ENCODE results near the gene HYDIN.

Gene HYDIN

GRCh38 chr16:71258372-71258771, 27.9 kb upstream of the HYDIN start:
- Histone ChIP-seq H3K27me3 (ENCODE audit: low read depth, low read length) (peaks cover 64% of the 10 kb centered on the region), H4K20me1 (ENCODE audit: insufficient read depth, low read length) (no peaks in the 10 kb centered on the region), H3K9me3 (ENCODE audit: insufficient read depth, low read length) (no peaks in the 10 kb centered on the region), H3K79me2 (ENCODE audit: low read length) (no peaks in the 10 kb centered on the region), H2AFZ (ENCODE audit: low read depth, low read length) (no peak overlapping the region), H3K9ac (ENCODE audit: low read length) (no peak overlapping the region), H3K27ac (ENCODE audit: low read length) (no peak overlapping the region), H3K4me1 (ENCODE audit: low read length) (no peaks in the 10 kb centered on the region), H3K4me2 (ENCODE audit: low read length) (no peak overlapping the region), H3K36me3 (replicated peaks; ENCODE audit: low read depth, low read length) (no peaks in the 10 kb centered on the region), H3K4me3 (ENCODE audit: low read length) (no peak overlapping the region)
- TF ChIP-seq, protein P1, sequence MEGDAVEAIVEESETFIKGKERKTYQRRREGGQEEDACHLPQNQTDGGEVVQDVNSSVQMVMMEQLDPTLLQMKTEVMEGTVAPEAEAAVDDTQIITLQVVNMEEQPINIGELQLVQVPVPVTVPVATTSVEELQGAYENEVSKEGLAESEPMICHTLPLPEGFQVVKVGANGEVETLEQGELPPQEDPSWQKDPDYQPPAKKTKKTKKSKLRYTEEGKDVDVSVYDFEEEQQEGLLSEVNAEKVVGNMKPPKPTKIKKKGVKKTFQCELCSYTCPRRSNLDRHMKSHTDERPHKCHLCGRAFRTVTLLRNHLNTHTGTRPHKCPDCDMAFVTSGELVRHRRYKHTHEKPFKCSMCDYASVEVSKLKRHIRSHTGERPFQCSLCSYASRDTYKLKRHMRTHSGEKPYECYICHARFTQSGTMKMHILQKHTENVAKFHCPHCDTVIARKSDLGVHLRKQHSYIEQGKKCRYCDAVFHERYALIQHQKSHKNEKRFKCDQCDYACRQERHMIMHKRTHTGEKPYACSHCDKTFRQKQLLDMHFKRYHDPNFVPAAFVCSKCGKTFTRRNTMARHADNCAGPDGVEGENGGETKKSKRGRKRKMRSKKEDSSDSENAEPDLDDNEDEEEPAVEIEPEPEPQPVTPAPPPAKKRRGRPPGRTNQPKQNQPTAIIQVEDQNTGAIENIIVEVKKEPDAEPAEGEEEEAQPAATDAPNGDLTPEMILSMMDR (IDR thresholded peaks at IDR 0.05; ENCODE audit: low read depth, low read length), result no peak
- TF ChIP-seq EZH2phosphoT487 (IDR thresholded peaks at IDR 0.05; ENCODE audit: low read depth), result no peak

DNA sequence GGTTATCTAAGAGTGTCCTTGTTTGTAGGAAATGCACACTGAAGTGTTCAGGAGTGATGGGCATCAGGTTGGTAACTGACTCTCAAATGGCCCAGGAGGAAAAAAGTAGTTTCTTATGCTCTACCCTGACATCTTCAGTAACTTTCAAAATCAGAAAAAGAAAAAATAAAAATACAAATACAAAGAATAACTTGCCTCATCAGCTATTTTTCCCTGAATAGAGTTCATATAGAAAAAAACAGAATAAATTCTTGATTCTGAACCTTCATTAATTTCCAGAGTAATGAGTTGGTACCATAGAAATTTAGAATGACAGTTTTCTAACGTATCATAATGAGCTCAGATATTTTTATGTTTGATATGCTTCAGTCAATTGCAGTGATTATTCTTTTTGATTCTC, 27.2 kb upstream of the HYDIN start:
- H3K4me1 ChIP-seq (ENCODE audit: low read length), result no peaks in the 10 kb centered on the region
- H3K9me3 ChIP-seq (ENCODE audit: insufficient read depth, low read length), result no peaks in the 10 kb centered on the region
- no peak overlapping the region for H3K4me3 ChIP-seq (ENCODE audit: low read length)
- no peak overlapping the region for H2AFZ ChIP-seq (ENCODE audit: low read depth, low read length)
- H3K27ac ChIP-seq (ENCODE audit: low read length), result no peak overlapping the region
- no peak for TF ChIP-seq EZH2phosphoT487 (IDR thresholded peaks at IDR 0.05; ENCODE audit: low read depth)
- TF ChIP-seq, protein P1 (IDR thresholded peaks at IDR 0.05; ENCODE audit: low read depth, low read length), result no peak
- no peak overlapping the region for H3K4me2 ChIP-seq (ENCODE audit: low read length)
- peaks cover 58% of the 10 kb centered on the region for H3K27me3 ChIP-seq (ENCODE audit: low read depth, low read length)
- H3K36me3 ChIP-seq (replicated peaks; ENCODE audit: low read depth, low read length), result no peaks in the 10 kb centered on the region
- H3K79me2 ChIP-seq (ENCODE audit: low read length), result no peaks in the 10 kb centered on the region
- H4K20me1 ChIP-seq (ENCODE audit: insufficient read depth, low read length), result no peaks in the 10 kb centered on the region
- H3K9ac ChIP-seq (ENCODE audit: low read length), result no peak overlapping the region

GRCh38 chr16:71255721-71256120, 25.2 kb upstream of the HYDIN start:
- no peaks in the 10 kb centered on the region for H3K36me3 ChIP-seq (replicated peaks; ENCODE audit: low read depth, low read length)
- peaks cover 60% of the 10 kb centered on the region for H3K27me3 ChIP-seq (ENCODE audit: low read depth, low read length)
- no peaks in the 10 kb centered on the region for H3K4me1 ChIP-seq (ENCODE audit: low read length)
- no peak overlapping the region for H3K9ac ChIP-seq (ENCODE audit: low read length)
- H3K4me3 ChIP-seq (ENCODE audit: low read length), result no peak overlapping the region
- TF ChIP-seq EZH2phosphoT487 (IDR thresholded peaks at IDR 0.05; ENCODE audit: low read depth), result no peak
- TF ChIP-seq, protein P1 (IDR thresholded peaks at IDR 0.05; ENCODE audit: low read depth, low read length), result no peak
- H3K79me2 ChIP-seq (ENCODE audit: low read length), result no peaks in the 10 kb centered on the region
- no peak overlapping the region for H3K4me2 ChIP-seq (ENCODE audit: low read length)
- no peak overlapping the region for H3K27ac ChIP-seq (ENCODE audit: low read length)
- H3K9me3 ChIP-seq (ENCODE audit: insufficient read depth, low read length), result no peaks in the 10 kb centered on the region
- H2AFZ ChIP-seq (ENCODE audit: low read depth, low read length), result no peak overlapping the region
- H4K20me1 ChIP-seq (ENCODE audit: insufficient read depth, low read length), result no peaks in the 10 kb centered on the region

- no peak overlapping the region for H3K4me2 ChIP-seq (ENCODE audit: low read length)
- H3K36me3 ChIP-seq (replicated peaks; ENCODE audit: low read depth, low read length), result no peaks in the 10 kb centered on the region
- peaks cover 59% of the 10 kb centered on the region for H3K27me3 ChIP-seq (ENCODE audit: low read depth, low read length)
- no peak overlapping the region for H3K9ac ChIP-seq (ENCODE audit: low read length)
- H2AFZ ChIP-seq (ENCODE audit: low read depth, low read length), result no peak overlapping the region
- TF ChIP-seq EZH2phosphoT487 (IDR thresholded peaks at IDR 0.05; ENCODE audit: low read depth), result no peak
- TF ChIP-seq, protein P1 (IDR thresholded peaks at IDR 0.05; ENCODE audit: low read depth, low read length), result no peak
- H3K9me3 ChIP-seq (ENCODE audit: insufficient read depth, low read length), result no peaks in the 10 kb centered on the region
- H3K4me3 ChIP-seq (ENCODE audit: low read length), result no peak overlapping the region
- no peak overlapping the region for H3K27ac ChIP-seq (ENCODE audit: low read length)
- no peaks in the 10 kb centered on the region for H3K4me1 ChIP-seq (ENCODE audit: low read length)
- no peaks in the 10 kb centered on the region for H3K79me2 ChIP-seq (ENCODE audit: low read length)
- H4K20me1 ChIP-seq (ENCODE audit: insufficient read depth, low read length), result no peaks in the 10 kb centered on the region
Observed at GRCh38 chr16:71254832-71255525, 24.5 kb upstream of the HYDIN start.

Measured in OCI-LY3 (cell line).